H1 (cell line): ENCODE data around the gene TM4SF1.

Source experiments
- ASH2L ChIP-seq: fragments of 200-600, 300-600 bp; sonication (generic); IDR thresholded peaks from one replicate; pipeline ENCODE4 v1.7.1; 2017; ENCODE audit warnings: low read length
- CBX8 ChIP-seq: fragments of 300-800, 300-1000 bp; sonication (generic); IDR thresholded peaks from 2 replicates; pipeline ENCODE4 v1.7.1; 2016; ENCODE audit warnings: low read depth, low read length, borderline replicate concordance
- CTCF ChIP-seq, 3 experiments: IDR thresholded peaks; 1 replicate in 2 of 3; 2 replicates in 1 of 3; pipeline versions ENCODE4 v1.5.1 to v1.6.1; 2011; ENCODE audit warnings: low read length in 3 of 3, mild to moderate bottlenecking in 3 of 3, inconsistent platforms in 2 of 3, low read depth in 1 of 3, moderate library complexity in 1 of 3; ENCODE audit not compliant: insufficient read depth in 1 of 3; ENCODE audit errors: control extremely low read depth in 1 of 3
- EP300 ChIP-seq, 2 experiments: IDR thresholded peaks; 1 replicate in 1 of 2; 2 replicates in 1 of 2; pipeline ENCODE4 v1.6.1; 2011 to 2012; ENCODE audit warnings: low read depth in 2 of 2, low read length in 2 of 2, mild to moderate bottlenecking in 2 of 2, borderline replicate concordance in 1 of 2, inconsistent platforms in 1 of 2, moderate library complexity in 1 of 2
- MAFK ChIP-seq: IDR thresholded peaks from 2 replicates; pipeline ENCODE4 v1.6.1; 2012; ENCODE audit warnings: low read depth, mild to moderate bottlenecking, improper control_type of control experiment, low read length
- MAX ChIP-seq: IDR thresholded peaks from 2 replicates; pipeline ENCODE4 v1.6.1; 2012; ENCODE audit warnings: inconsistent platforms
- NRF1 ChIP-seq: IDR thresholded peaks from 2 replicates; pipeline ENCODE4 v1.6.1; 2011; ENCODE audit warnings: mild to moderate bottlenecking, low read depth, low read length, improper control_type of control experiment
- POLR2A ChIP-seq, 2 experiments: IDR thresholded peaks; 1 replicate in 1 of 2; 2 replicates in 1 of 2; pipeline ENCODE4 v1.6.1; 2011; ENCODE audit warnings: low read depth in 2 of 2, low read length in 2 of 2, mild to moderate bottlenecking in 2 of 2; ENCODE audit errors: control extremely low read depth in 1 of 2
- POLR2AphosphoS5 ChIP-seq: IDR thresholded peaks from 2 replicates; pipeline ENCODE4 v1.6.1; 2011; ENCODE audit warnings: low read depth, low read length
- TAF1 ChIP-seq: IDR thresholded peaks from 2 replicates; pipeline ENCODE4 v1.6.1; 2011; ENCODE audit warnings: mild to moderate bottlenecking, low read depth, low read length
- TEAD4 ChIP-seq: IDR thresholded peaks from 2 replicates; pipeline ENCODE4 v1.6.1; 2012; ENCODE audit warnings: low read depth, low read length, inconsistent platforms, mixed read lengths
- ZNF274 ChIP-seq: IDR thresholded peaks from 2 replicates; pipeline ENCODE4 v1.7.0; 2012; ENCODE audit warnings: low read length, borderline replicate concordance; ENCODE audit errors: extremely low read depth

DNA sequence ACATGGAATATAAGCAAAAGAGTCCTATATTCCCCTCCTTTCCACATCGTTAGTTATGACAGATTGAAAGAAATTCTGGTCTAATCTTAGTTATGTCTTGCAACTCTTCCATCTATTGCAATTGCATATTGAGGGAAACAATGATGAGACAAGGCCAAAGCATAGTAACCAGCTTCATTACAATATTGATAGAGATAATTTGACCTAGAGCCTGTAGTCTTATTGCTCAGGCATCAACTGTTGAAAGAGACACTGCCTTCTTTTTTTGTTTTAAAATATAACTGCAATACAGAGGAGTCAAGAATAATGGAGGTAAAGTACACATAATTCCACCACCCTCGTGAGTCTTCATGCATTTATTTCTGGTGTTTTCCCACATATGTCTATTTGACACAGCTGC is 46.1 kb downstream of the TM4SF1 start:
- TF ChIP-seq EP300 (IDR thresholded peaks at IDR 0.05; ENCODE audit: borderline replicate concordance in 1 of 2, low read depth in 2 of 2, low read length in 2 of 2) (no peak), MAFK (no peak), POLR2AphosphoS5 (no peak), CTCF (IDR thresholded peaks at IDR 0.05; ENCODE audit: control extremely low read depth in 1 of 3, insufficient read depth in 1 of 3, low read depth in 1 of 3, low read length in 3 of 3) (no peak), ASH2L (no peak), POLR2A (IDR thresholded peaks at IDR 0.05; ENCODE audit: control extremely low read depth in 1 of 2, low read depth in 2 of 2, low read length in 2 of 2) (no peak), CBX8 (no peak), TEAD4 (no peak), NRF1 (no peak), MAX (no peak), TAF1 (no peak), ZNF274 (no peak)
